Measurements from ENCODE around the gene MYL3.
A peak's percentile ranks its signal among the peaks of the same experiment; 100 is the strongest.
"Not testable (repeated sequence)": the region's sequence is repeated elsewhere in the genome, so short reads cannot be mapped to it uniquely, and the experiment has no call there.

The MYL3 gene

DNA sequence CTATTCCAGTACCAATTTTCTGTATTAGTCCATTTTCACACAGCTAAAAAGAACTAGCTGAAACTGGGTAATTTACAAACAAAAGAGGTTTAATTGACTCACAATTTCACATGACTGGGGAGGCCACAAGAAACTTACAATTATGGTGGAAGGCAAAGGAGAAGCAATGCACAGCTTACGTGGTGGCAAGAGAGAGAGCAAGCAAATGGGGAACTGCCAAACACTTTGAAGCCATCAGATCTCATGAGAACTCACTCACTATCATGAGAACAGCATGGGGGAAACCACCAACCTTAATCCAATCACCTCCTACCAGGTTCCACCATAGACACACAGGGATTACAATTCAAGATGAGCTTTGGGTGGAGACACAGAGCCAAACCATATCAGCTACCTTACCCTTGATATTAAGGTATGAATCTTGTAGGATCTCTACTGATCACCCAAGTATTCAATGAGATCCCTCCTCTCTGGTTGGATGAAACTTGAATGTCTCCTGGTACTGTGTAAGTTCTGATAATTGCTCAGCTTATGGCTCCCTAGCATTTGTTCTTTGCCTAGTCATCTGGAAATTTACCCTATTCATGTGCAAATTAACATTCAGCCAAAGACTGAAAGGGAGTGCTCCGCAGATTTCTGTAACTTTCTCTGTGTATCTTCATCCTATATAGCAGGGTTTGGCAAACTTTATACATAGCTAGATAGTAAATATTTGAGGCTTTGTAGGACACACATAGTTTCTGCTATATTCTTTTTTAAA is 38.9 kb downstream of the MYL3 start:
- DNase-seq (ENCODE audit: low spot score) = no peak
- CTCF ChIA-PET = no interaction called here
- no peak overlapping the region for H3K27ac ChIP-seq
- TF ChIP-seq, protein P1, sequence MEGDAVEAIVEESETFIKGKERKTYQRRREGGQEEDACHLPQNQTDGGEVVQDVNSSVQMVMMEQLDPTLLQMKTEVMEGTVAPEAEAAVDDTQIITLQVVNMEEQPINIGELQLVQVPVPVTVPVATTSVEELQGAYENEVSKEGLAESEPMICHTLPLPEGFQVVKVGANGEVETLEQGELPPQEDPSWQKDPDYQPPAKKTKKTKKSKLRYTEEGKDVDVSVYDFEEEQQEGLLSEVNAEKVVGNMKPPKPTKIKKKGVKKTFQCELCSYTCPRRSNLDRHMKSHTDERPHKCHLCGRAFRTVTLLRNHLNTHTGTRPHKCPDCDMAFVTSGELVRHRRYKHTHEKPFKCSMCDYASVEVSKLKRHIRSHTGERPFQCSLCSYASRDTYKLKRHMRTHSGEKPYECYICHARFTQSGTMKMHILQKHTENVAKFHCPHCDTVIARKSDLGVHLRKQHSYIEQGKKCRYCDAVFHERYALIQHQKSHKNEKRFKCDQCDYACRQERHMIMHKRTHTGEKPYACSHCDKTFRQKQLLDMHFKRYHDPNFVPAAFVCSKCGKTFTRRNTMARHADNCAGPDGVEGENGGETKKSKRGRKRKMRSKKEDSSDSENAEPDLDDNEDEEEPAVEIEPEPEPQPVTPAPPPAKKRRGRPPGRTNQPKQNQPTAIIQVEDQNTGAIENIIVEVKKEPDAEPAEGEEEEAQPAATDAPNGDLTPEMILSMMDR (conservative IDR thresholded peaks at IDR 0.05; ENCODE audit: low read depth) = no peak
- POLR2A ChIA-PET (ENCODE audit: low non-redundant PET) = no interaction called here

DNA sequence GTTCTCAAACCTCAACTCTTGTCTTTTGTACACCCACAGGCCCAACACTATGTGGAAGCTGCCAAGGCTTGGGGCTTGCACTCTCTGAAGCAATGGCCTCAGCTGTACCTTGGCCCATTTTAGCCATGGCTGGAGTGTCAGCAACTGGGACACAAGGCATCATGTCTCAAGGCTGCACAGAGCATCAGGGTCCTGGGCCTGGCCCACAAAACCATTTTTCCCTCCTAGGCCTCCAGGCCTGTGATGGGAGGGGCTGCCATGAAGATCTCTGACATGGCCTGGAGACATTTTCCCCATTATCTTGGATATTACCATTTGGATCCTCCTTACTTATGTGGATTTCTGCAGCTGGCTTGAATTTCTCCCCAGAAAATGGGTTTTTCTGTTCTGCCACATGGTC is 39.9 kb downstream of the MYL3 start:
- DNase-seq (ENCODE audit: low spot score); CTCF ChIA-PET; POLR2A ChIA-PET (ENCODE audit: low non-redundant PET); H3K27ac ChIP-seq: not testable (repeated sequence)

DNA sequence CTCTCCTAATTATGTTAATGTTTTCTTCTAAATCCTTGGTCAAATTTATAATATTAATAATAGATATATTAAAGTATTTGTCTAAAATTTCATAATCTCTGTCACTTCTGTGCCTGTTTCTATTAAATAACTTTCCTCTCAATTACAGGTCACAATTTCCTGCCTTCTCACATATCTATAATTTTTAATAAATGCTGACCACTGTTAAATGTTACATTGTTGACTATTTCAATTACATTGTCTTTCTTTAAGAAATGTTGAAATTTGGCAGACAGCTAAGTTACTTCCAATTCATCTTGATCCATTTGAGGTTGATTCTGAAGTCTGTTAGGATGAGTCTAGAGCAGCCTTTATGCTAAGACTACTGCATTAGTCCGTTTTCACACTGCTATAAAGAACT is 41.7 kb downstream of the MYL3 start:
- CTCF ChIA-PET = no interaction called here
- TF ChIP-seq, protein P1 (conservative IDR thresholded peaks at IDR 0.05; ENCODE audit: low read depth) = no peak
- no peak overlapping the region for H3K27ac ChIP-seq
- POLR2A ChIA-PET (ENCODE audit: low non-redundant PET) = no interaction called here
- DNase-seq (ENCODE audit: low spot score) = no peak

DNA sequence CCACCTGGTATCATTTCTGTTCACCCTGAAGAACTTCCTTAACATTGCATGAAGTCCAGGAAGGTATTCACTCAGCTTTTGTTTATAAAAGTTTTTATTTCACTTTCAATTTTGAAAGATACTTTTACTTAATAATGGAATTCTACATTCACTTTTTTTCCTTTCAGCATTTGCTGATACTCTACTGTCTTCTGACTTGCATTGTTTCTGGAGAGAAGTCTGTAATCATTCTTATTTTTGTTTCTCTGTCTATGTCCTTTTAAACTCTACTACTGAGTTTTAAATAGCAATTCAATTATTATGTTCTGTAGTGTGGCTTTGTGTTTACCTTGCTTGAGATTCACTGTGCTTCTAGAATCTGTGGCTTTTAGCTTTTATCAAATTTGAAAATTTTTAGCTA is 42.4 kb downstream of the MYL3 start:
- ChIA-PET CTCF (no interaction called here), POLR2A (ENCODE audit: low non-redundant PET) (no interaction called here)
- no peak overlapping the region for H3K27ac ChIP-seq
- TF ChIP-seq, protein P1 (conservative IDR thresholded peaks at IDR 0.05; ENCODE audit: low read depth) = no peak
- no peak for DNase-seq (ENCODE audit: low spot score)

DNA sequence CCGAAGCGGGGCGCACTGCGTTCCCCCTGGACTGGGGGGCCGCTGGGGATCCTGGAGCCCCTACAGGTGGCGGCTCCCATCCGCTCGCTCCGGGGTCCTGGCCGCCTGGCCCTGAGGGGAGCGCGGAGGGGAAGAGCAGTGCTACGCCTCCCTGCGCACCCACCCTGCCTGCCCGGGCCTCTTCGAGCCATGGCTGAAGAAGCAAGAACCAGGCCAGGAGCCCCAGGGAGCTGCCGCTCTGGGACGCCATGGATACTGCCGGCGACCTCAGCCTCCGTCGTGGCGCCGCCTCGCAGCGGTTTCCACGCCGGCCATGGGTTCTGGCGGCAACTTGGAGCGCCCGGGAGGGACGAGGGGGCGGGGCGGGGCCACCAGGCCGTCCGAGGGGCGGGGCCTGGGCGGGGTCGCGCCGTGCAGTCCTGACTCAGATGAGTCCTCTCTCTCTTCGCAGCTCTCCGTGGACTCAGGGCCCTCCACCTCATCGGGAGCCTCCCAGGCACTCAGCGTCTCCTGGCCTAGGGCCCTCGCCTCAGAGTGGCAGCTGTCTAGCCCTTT is 50.9 kb downstream of the MYL3 start:
- no peak overlapping the region for H3K27ac ChIP-seq
- POLR2A ChIA-PET (ENCODE audit: low non-redundant PET) = no interaction called here
- CTCF ChIA-PET = no interaction called here
- peak; percentile 68 for DNase-seq (ENCODE audit: low spot score)
- TF ChIP-seq, protein P1 (conservative IDR thresholded peaks at IDR 0.05; ENCODE audit: low read depth) = no peak

DNA sequence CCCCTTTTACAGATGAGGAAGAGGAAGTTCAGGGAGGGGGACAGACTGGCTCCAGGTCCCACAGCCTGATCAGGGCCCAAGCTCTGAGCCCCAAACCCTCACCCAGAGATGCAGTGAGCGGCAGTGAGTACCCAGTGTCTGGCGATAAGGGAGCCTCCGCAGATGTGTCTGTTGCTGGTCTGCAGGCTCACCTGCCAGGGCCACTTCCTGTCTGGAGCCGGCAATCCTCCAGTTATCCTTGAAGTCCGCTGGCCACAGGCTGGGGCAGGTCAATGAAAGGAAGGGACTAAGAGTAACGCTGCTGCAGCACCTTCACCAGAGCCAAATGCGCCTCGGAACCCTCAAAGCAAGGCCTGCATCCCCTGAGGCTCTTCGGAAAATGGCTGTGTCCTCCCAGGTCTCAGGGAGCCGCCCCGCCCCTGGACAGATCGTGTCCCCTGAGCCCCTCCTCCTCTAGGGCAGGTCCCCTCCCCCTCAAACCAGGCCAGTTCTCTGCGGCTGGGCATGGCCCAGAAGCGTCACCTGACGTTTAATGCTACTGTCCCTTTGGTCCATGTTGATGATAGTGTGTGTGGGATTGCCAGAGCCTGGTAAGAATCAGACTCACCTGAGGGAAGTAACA is 51.5 kb downstream of the MYL3 start:
- DNase-seq (ENCODE audit: low spot score) = no peak
- H3K27ac ChIP-seq = no peak overlapping the region
- ChIA-PET CTCF (no interaction called here), POLR2A (ENCODE audit: low non-redundant PET) (no interaction called here)
- TF ChIP-seq, protein P1 (conservative IDR thresholded peaks at IDR 0.05; ENCODE audit: low read depth) = no peak

DNA sequence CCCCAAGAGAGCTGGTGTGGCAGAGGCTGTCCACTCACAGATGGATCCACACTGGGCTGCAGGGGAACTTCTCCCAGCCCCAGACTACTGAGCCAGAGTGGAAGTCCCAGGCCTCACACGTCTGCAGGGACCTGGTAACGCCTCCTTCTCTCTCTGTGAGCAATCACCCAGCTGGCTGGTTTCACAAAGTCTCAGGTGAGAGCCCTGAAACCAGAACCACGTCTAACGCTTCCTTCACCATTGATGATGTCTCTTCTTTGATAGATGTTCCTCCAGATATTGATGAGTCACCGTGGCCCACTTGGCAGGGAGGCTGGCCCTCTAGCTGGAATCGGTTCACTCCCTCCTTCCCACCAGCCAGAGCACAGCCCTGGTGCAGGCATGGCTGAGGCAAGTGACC is 54.5 kb downstream of the MYL3 start:
- DNase-seq (ENCODE audit: low spot score); POLR2A ChIA-PET (ENCODE audit: low non-redundant PET); CTCF ChIA-PET; H3K27ac ChIP-seq: not testable (repeated sequence)

Measured in RWPE1 (cell line).